HEK293T (cell line): ENCODE results near the gene GCLM.
"Not testable (repeated sequence)": the region's sequence is repeated elsewhere in the genome, so short reads cannot be mapped to it uniquely, and the experiment has no call there.

ENCODE experiments used
- CTCF ChIA-PET: fragments of 350-600 bp; formaldehyde crosslinking; extraction: SDS; loops from one replicate; lab custom pipeline; 2021; ENCODE audit warnings: antibody characterized with exemption, inconsistent platforms; lab: Yijun Ruan, JAX
- POLR2A ChIA-PET: fragments of 350-600 bp; formaldehyde crosslinking; extraction: SDS; loops from one replicate; lab custom pipeline; 2020; ENCODE audit warnings: antibody characterized with exemption, inconsistent platforms; lab: Yijun Ruan, JAX
- DNase-seq: peaks from one replicate; pipeline ENCODE4 v3.0.0; 2012; ENCODE audit warnings: mixed read lengths; ENCODE audit errors: extremely low spot score
- ARNT ChIP-seq: fragments of 450-650 bp; IDR thresholded peaks from 2 replicates; pipeline ENCODE4 v1.6.1; 2017; ENCODE audit warnings: mild to moderate bottlenecking
- BHLHE40 ChIP-seq: fragments of 450-650 bp; IDR thresholded peaks from 2 replicates; pipeline ENCODE4 v1.6.1; 2016; ENCODE audit warnings: mild to moderate bottlenecking, moderate library complexity, borderline replicate concordance
- CTBP1 ChIP-seq: fragments of 450-650 bp; IDR thresholded peaks from 2 replicates; pipeline ENCODE4 v1.6.1; 2016; ENCODE audit warnings: borderline replicate concordance
- ELF4 ChIP-seq: fragments of 450-650 bp; IDR thresholded peaks from 2 replicates; pipeline ENCODE4 v1.6.1; 2017; ENCODE audit warnings: antibody characterized with exemption
- FOXA1 ChIP-seq: fragments of 450-650 bp; IDR thresholded peaks from 2 replicates; pipeline ENCODE4 v1.6.1; 2016; ENCODE audit warnings: mild to moderate bottlenecking
- FOXK2 ChIP-seq: fragments of 450-650 bp; IDR thresholded peaks from 2 replicates; pipeline ENCODE4 v1.6.1; 2016; ENCODE audit warnings: mild to moderate bottlenecking
- FOXM1 ChIP-seq: fragments of 450-650 bp; IDR thresholded peaks from 2 replicates; pipeline ENCODE4 v1.6.1; 2017; ENCODE audit warnings: mild to moderate bottlenecking, borderline replicate concordance
- HDGF ChIP-seq: fragments of 450-650 bp; IDR thresholded peaks from 2 replicates; pipeline ENCODE4 v1.6.1; 2017; ENCODE audit warnings: antibody characterized with exemption, borderline replicate concordance
- L3MBTL2 ChIP-seq: fragments of 450-650 bp; conservative IDR thresholded peaks from 2 replicates; pipeline ENCODE4 v1.6.1; 2016; ENCODE audit warnings: mild to moderate bottlenecking
- LEF1 ChIP-seq: fragments of 450-650 bp; IDR thresholded peaks from 2 replicates; pipeline ENCODE4 v1.6.1; 2017; ENCODE audit warnings: mild to moderate bottlenecking, borderline replicate concordance
- NFRKB ChIP-seq: fragments of 450-650 bp; IDR thresholded peaks from 2 replicates; pipeline ENCODE4 v1.6.1; 2016; ENCODE audit warnings: mild to moderate bottlenecking, moderate library complexity
- PKNOX1 ChIP-seq: fragments of 450-650 bp; IDR thresholded peaks from 2 replicates; pipeline ENCODE4 v1.6.1; 2016
- SP1 ChIP-seq: fragments of 450-650 bp; IDR thresholded peaks from 2 replicates; pipeline ENCODE4 v1.6.1; 2017
- SUZ12 ChIP-seq: fragments of 450-650 bp; IDR thresholded peaks from 2 replicates; pipeline ENCODE4 v1.6.1; 2016; ENCODE audit warnings: mild to moderate bottlenecking
- TARDBP ChIP-seq: fragments of 450-650 bp; IDR thresholded peaks from 2 replicates; pipeline ENCODE4 v1.6.1; 2016
- ZNF384 ChIP-seq: fragments of 450-650 bp; IDR thresholded peaks from 2 replicates; pipeline ENCODE4 v1.6.1; 2016

The GCLM gene

GRCh38 chr1:93938461-93939145, 29.4 kb upstream of the GCLM start:
- DNase-seq, result no peak
- ChIA-PET CTCF (no interaction called here), POLR2A (no interaction called here)
- TF ChIP-seq SP1, result no peak
- no peak for TF ChIP-seq ZNF384
- TF ChIP-seq BHLHE40, result no peak
- TF ChIP-seq HDGF, result no peak
- TF ChIP-seq FOXM1, result no peak
- TF ChIP-seq PKNOX1, result no peak
- TF ChIP-seq NFRKB, result no peak
- no peak for TF ChIP-seq CTBP1
- TF ChIP-seq FOXA1, result no peak
- no peak for TF ChIP-seq L3MBTL2
- no peak for TF ChIP-seq LEF1
- TF ChIP-seq FOXK2, result no peak
- TF ChIP-seq ELF4, result no peak

DNA sequence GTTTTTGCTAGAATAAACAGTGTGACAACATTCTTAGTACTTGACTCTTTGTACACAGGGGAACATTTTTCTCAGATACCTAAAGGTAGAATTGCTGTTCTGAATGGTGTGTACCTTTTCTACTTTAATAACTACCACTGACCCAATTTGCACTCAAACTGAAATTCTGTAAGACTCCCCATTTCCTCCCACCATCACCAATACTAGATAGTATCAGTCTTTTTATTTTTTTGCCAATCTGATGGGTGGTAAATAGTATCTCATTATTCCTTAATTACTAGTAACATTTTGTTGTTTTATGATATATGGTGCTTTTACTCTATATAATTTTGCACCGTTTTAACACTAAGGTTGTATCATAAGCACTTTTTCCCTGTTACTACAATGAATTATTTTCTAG, 28.8 kb upstream of the GCLM start:
- DNase-seq, result no peak
- POLR2A ChIA-PET, result no interaction called here
- CTCF ChIA-PET, result no interaction called here
- no peak for TF ChIP-seq ZNF384
- TF ChIP-seq LEF1, result no peak
- no peak for TF ChIP-seq ELF4
- no peak for TF ChIP-seq FOXM1
- TF ChIP-seq FOXA1, result no peak
- no peak for TF ChIP-seq ARNT
- TF ChIP-seq HDGF, result no peak
- TF ChIP-seq BHLHE40, result no peak
- TF ChIP-seq FOXK2, result no peak
- no peak for TF ChIP-seq NFRKB
- TF ChIP-seq CTBP1, result no peak
- no peak for TF ChIP-seq SUZ12
- TF ChIP-seq L3MBTL2, result no peak
- no peak for TF ChIP-seq TARDBP

- ChIA-PET POLR2A (no interaction called here), CTCF (no interaction called here)
- TF ChIP-seq ZNF384, result no peak
- no peak for TF ChIP-seq TARDBP
- TF ChIP-seq NFRKB, result no peak
- no peak for TF ChIP-seq FOXM1
- no peak for TF ChIP-seq SP1
- no peak for TF ChIP-seq LEF1
- TF ChIP-seq CTBP1, result no peak
- no peak for TF ChIP-seq ARNT
- no peak for TF ChIP-seq HDGF
- no peak for TF ChIP-seq L3MBTL2
- TF ChIP-seq BHLHE40, result no peak
- no peak for TF ChIP-seq ELF4
- no peak for TF ChIP-seq FOXA1
- TF ChIP-seq PKNOX1, result no peak
- no peak for DNase-seq
These were observed 16.0 kb upstream of the GCLM start for GRCh38 chr1:93925206-93925605.

GRCh38 chr1:93919780-93920179, 10.6 kb upstream of the GCLM start:
- TF ChIP-seq FOXK2, result no peak
- no peak for TF ChIP-seq PKNOX1
- TF ChIP-seq CTBP1, result no peak
- TF ChIP-seq ELF4, result no peak
- TF ChIP-seq ARNT, result no peak
- no peak for TF ChIP-seq BHLHE40
- TF ChIP-seq NFRKB, result no peak
- TF ChIP-seq LEF1, result no peak
- no peak for TF ChIP-seq FOXA1
- TF ChIP-seq FOXM1, result no peak
- no peak for TF ChIP-seq SUZ12
- no peak for TF ChIP-seq HDGF
- no peak for TF ChIP-seq L3MBTL2
- no peak for TF ChIP-seq SP1
- TF ChIP-seq TARDBP, result no peak
- no peak for TF ChIP-seq ZNF384
- CTCF ChIA-PET, result no interaction called here
- POLR2A ChIA-PET, result no interaction called here
- DNase-seq, result no peak

DNA sequence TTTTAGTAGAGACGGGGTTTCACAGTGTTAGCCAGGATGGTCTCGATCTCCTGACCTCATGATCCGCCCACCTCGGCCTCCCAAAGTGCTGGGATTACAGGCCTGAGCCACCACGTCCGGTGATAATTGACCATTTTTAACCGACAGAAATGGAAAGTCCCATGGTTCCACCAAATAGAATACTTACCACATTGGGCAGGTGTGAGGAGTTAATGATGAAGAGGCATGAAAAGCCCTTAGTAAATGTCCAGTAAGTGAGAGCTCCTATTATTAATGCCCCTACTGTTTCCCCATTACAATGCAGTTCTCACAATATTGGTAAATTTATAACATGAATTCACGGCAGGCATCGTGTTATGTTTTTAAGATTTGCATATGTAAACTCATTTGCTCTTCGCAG, 8.1 kb upstream of the GCLM start:
- POLR2A ChIA-PET, result no interaction called here
- no peak for DNase-seq
- CTCF ChIA-PET, result no interaction called here
- TF ChIP-seq LEF1, result no peak
- TF ChIP-seq L3MBTL2, result no peak
- TF ChIP-seq FOXM1, result no peak

GRCh38 chr1:93910880-93911279, 1.6 kb upstream of the GCLM start:
- POLR2A ChIA-PET, DNase-seq: not testable (repeated sequence)
- CTCF ChIA-PET, result interaction anchor here (0.9 to 1.3 kb wide), 2 partner anchors 16 to 50 kb away, joined by 3 read pairs; no protein-coding TSS in a partner anchor
